Lower leg skin (tissue), 4 donors: ENCODE data around the gene ANKRD50. TPM values are rescaled to one million over a fixed set of nuclear protein-coding genes. Genes with fewer than 3 reads are reported as not detected.

Source experiments
- DNase-seq, 2 donors: peaks; one replicate each; pipeline ENCODE4 v3.0.0-alpha.2; 2019; ENCODE audit warnings: low spot score in 2 of 2
- H3K4me3 ChIP-seq: fragments of 200-600 bp; sonication (generic); 2 replicates; pipeline ENCODE4 v1.5.1; 2017; ENCODE audit warnings: mild to moderate bottlenecking, low read depth; ENCODE audit not compliant: poor library complexity, severe bottlenecking
- CTCF ChIP-seq, 3 donors: fragments of 450-650 bp; IDR thresholded peaks; one replicate each; pipeline ENCODE4 v1.5.1; 2016; ENCODE audit warnings: antibody characterized with exemption in 3 of 3, mild to moderate bottlenecking in 3 of 3, moderate library complexity in 2 of 3
- POLR2A ChIP-seq, 2 donors: fragments of 450-650 bp; IDR thresholded peaks; one replicate each; pipeline ENCODE4 v1.6.1; 2016 to 2017; ENCODE audit warnings: antibody characterized with exemption in 2 of 2, mild to moderate bottlenecking in 1 of 2, moderate library complexity in 1 of 2
- WGBS, 2 donors: methylation state at CpG; one replicate each; pipeline ENCODE4 v1.1.5; 2018; 5-methylcytosine and 5-hydroxymethylcytosine counted together
- intact Hi-C: fragments of 100-400 bp; cut with DNase I; formaldehyde crosslinking; loops from one replicate; pipeline ENCODE4 v1.15.0; 2023; ENCODE audit warnings: low total_unique reads
- total RNA-seq, 4 donors: library from RNA; depleted of rRNA; stranded (reverse); fragments of >200 nt; gene quantifications; one replicate each; pipeline ENCODE4 v1.1.0, GENCODE V29; 2016

ANKRD50 gene
- total RNA-seq, 4 donors from 2014 or later = 21.8 to 26.4 (median 22.7) TPM

- DNase-seq = no peak
Observed at GRCh38 chr4:124632439-124632838, 80.1 kb downstream of the ANKRD50 start.

GRCh38 chr4:124631760-124632159, 80.8 kb downstream of the ANKRD50 start:
- DNase-seq = peak in 1 of 2 donors; percentile 80
- TF ChIP-seq POLR2A (IDR thresholded peaks at IDR 0.05) (no peak), CTCF (IDR thresholded peaks at IDR 0.05) (no peak)
- intact Hi-C loops = no loop called here
- H3K4me3 ChIP-seq = no peak overlapping the region
- WGBS, 2 donors = 13% methylated on average over 1 of the region's 1 CpG

More at GRCh38 chr4:124632439-124632838, 80.1 kb downstream of the ANKRD50 start:
- TF ChIP-seq CTCF (IDR thresholded peaks at IDR 0.05) (no peak), POLR2A (IDR thresholded peaks at IDR 0.05) (no peak)
- 87 to 88% methylated on average over 5 of the region's 5 CpGs for WGBS, 2 donors
- H3K4me3 ChIP-seq = no peak overlapping the region
- intact Hi-C loops = no loop called here

- intact Hi-C loops = no loop called here
- no peak overlapping the region for H3K4me3 ChIP-seq
- WGBS, 2 donors = 68 to 71% methylated on average over 1 of the region's 1 CpG
- no peak for DNase-seq
- no peak for TF ChIP-seq CTCF (IDR thresholded peaks at IDR 0.05)
- TF ChIP-seq POLR2A (IDR thresholded peaks at IDR 0.05) = no peak
Observed at GRCh38 chr4:124629681-124630080, 82.9 kb downstream of the ANKRD50 start.
